Activated CD4-positive, alpha-beta memory T cell treated with anti-CD3 and anti-CD28 coated beads, Interleukin-2, amount 10 ng/mL, durations not matched to agents 7 days and 5 days (primary cell): ENCODE results near the gene ZNF618. TPM values are rescaled to one million over a fixed set of nuclear protein-coding genes. Genes with fewer than 3 reads are reported as not detected.

Experiments
- CTCF ChIA-PET: fragments of 350-600 bp; sonication (Branson Sonifier 250); formaldehyde crosslinking; loops from one replicate; lab custom pipeline; 2021; ENCODE audit warnings: antibody characterized with exemption, inconsistent platforms; lab: Charles Lee
- POLR2A ChIA-PET: fragments of 350-600 bp; sonication (Branson Sonifier 250); formaldehyde crosslinking; loops from one replicate; lab custom pipeline; 2021; ENCODE audit warnings: antibody characterized with exemption; lab: Charles Lee
- DNase-seq: peaks from one replicate; pipeline ENCODE4 v3.0.0-alpha.2; 2020
- H3K27ac Mint-ChIP-seq: one replicate; pipeline ENCODE4 v1.8.0; 2021; ENCODE audit warnings: mild to moderate bottlenecking, mixed read lengths
- H3K27me3 Mint-ChIP-seq: one replicate; pipeline ENCODE4 v1.8.0; 2021; ENCODE audit warnings: mixed read lengths
- H3K36me3 Mint-ChIP-seq: one replicate; pipeline ENCODE4 v1.8.0; 2021; ENCODE audit warnings: low read depth, mixed read lengths
- H3K4me1 Mint-ChIP-seq: one replicate; pipeline ENCODE4 v1.8.0; 2021; ENCODE audit warnings: mixed read lengths
- H3K4me3 Mint-ChIP-seq: one replicate; pipeline ENCODE4 v1.8.0; 2021; ENCODE audit warnings: mild to moderate bottlenecking, mixed read lengths
- H3K9me3 Mint-ChIP-seq: one replicate; pipeline ENCODE4 v1.8.0; 2021; ENCODE audit warnings: mixed read lengths
- total RNA-seq, 2 experiments: library from RNA; stranded (reverse); gene quantifications; one replicate each; pipeline ENCODE4 v1.2.3, GENCODE V29; 2021

ZNF618 gene
- total RNA-seq, 2 experiments from 2014 or later: 0.15 to 0.25 TPM

DNA sequence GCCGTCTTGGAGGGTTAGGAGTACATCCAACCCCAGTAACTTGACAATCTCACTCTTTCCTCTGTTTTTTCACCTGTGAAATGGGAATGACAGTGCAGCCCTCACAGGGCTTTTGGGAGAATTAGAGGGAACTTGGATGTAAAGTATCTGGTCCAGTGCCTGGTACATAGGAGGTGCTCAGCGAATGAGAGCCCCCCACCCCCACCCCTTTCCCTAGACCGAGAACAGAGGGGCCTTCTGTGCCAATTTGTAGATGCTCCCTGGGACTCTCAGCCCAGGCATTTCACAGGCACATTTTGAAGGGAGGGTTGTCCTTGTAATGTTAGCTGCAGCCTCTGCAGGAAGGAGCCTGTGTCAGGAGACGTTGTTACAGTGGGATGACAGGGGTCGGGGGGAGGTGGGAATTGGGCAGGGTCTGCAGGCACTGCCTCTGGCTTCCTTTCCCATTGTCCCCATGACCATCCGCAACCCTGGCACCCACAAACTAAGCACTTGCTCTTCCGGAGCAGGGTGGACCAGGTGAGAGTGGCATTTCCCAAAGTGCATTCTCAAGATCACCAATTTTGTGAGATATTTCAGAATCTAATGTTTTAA lies 155.0 kb downstream of the ZNF618 start:
- ChIA-PET POLR2A (no interaction called here), CTCF (no interaction called here)
- H3K27ac Mint-ChIP-seq: no peak overlapping the region
- no peaks in the 10 kb centered on the region for H3K9me3 Mint-ChIP-seq
- H3K4me3 Mint-ChIP-seq: no peak overlapping the region
- no peaks in the 10 kb centered on the region for H3K36me3 Mint-ChIP-seq
- H3K4me1 Mint-ChIP-seq: no peaks in the 10 kb centered on the region
- DNase-seq: no peak
- H3K27me3 Mint-ChIP-seq: no peaks in the 10 kb centered on the region

GRCh38 chr9:114031948-114032840 lies 156.1 kb downstream of the ZNF618 start:
- H3K4me3 Mint-ChIP-seq: no peak overlapping the region
- no peaks in the 10 kb centered on the region for H3K36me3 Mint-ChIP-seq
- CTCF ChIA-PET: no interaction called here
- no peaks in the 10 kb centered on the region for H3K27me3 Mint-ChIP-seq
- peak; percentile 14 for DNase-seq
- no peaks in the 10 kb centered on the region for H3K9me3 Mint-ChIP-seq
- no peak overlapping the region for H3K27ac Mint-ChIP-seq
- POLR2A ChIA-PET: no interaction called here
- H3K4me1 Mint-ChIP-seq: no peaks in the 10 kb centered on the region

DNA sequence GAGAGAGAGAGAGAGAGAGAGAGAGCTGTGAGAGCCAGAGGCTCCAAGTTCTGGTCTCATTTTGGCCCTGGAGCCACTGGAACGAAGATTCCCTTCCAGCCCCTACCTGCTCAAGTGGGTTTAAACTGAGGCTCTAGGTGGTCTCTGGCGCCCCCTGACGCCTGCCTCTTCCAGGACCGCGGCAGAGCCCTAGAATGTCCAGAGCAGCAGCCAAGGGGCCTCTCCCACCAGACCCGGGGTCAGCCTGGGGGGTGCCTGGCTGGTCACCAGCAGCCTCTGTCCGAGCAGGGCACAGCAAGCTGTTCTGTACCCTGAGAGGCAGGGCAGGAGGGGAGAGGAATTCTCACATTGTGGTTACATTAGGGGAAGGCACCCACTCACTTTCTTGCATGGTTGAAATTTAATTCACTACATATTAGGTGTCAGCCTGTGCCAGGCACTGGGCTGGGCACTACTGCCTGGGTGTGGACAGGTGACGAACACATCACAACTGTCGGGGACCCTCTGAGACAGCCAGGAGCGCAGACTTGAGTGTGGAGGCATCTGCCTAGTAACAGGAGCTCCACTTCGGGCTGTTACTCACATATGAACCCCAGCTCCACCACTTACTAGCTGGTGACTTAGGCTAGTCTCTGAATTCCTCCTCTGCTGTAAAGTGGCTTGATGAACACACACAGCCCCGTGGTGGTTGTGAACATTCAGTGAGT lies 157.4 kb downstream of the ZNF618 start:
- H3K4me3 Mint-ChIP-seq: no peak overlapping the region
- H3K4me1 Mint-ChIP-seq: no peaks in the 10 kb centered on the region
- DNase-seq: peak; percentile 14
- CTCF ChIA-PET: no interaction called here
- no peaks in the 10 kb centered on the region for H3K27me3 Mint-ChIP-seq
- no peaks in the 10 kb centered on the region for H3K9me3 Mint-ChIP-seq
- POLR2A ChIA-PET: no interaction called here
- H3K27ac Mint-ChIP-seq: no peak overlapping the region
- H3K36me3 Mint-ChIP-seq: no peaks in the 10 kb centered on the region

DNA sequence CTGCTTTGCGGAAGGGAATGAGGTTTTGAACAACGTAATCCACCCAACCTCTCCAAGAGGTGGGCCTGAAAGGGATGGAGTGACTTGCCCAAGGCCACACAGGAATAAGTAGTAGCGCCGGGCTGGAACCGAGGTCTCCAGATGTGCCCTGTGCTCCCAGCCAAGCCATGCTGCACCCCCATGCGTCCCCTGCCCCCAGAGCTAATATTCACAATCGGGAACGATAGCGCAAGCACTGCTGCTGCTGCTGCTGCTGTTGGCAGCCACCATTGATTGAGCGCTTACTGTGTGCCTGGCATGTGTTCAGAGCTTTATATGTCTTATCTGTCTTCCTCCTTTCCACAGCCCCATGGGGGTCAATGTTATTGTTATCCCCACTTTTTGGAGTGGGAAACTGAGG lies 158.1 kb downstream of the ZNF618 start:
- H3K4me1 Mint-ChIP-seq: no peaks in the 10 kb centered on the region
- H3K36me3 Mint-ChIP-seq: no peaks in the 10 kb centered on the region
- H3K27me3 Mint-ChIP-seq: no peaks in the 10 kb centered on the region
- H3K4me3 Mint-ChIP-seq: no peak overlapping the region
- peak; percentile 12 for DNase-seq
- no peaks in the 10 kb centered on the region for H3K9me3 Mint-ChIP-seq
- ChIA-PET POLR2A (no interaction called here), CTCF (no interaction called here)
- no peak overlapping the region for H3K27ac Mint-ChIP-seq

DNA sequence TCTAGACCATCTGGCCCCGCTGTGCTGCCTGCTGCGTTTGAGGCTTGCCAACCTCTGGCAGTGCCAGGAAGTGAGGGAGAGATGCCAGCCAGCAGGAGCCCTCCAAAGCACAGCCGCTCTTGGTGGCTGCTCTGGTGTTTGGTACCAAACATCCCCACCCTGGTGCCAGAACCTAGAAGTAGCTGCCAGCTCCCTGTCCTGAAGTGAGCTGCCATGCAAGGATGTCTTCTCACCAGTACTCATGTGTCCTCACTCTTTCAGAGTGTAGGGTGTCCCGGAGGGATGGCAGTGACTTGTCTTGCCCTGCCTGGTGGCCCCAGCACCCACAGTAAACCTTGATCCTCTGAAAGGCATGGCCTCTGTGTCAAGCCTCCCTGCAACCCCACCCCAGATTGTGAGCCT lies 158.6 kb downstream of the ZNF618 start:
- peak; percentile 12 for DNase-seq
- no peaks in the 10 kb centered on the region for H3K4me1 Mint-ChIP-seq
- no peaks in the 10 kb centered on the region for H3K9me3 Mint-ChIP-seq
- POLR2A ChIA-PET: no interaction called here
- H3K4me3 Mint-ChIP-seq: no peak overlapping the region
- no peak overlapping the region for H3K27ac Mint-ChIP-seq
- no peaks in the 10 kb centered on the region for H3K36me3 Mint-ChIP-seq
- CTCF ChIA-PET: no interaction called here
- H3K27me3 Mint-ChIP-seq: no peaks in the 10 kb centered on the region

DNA sequence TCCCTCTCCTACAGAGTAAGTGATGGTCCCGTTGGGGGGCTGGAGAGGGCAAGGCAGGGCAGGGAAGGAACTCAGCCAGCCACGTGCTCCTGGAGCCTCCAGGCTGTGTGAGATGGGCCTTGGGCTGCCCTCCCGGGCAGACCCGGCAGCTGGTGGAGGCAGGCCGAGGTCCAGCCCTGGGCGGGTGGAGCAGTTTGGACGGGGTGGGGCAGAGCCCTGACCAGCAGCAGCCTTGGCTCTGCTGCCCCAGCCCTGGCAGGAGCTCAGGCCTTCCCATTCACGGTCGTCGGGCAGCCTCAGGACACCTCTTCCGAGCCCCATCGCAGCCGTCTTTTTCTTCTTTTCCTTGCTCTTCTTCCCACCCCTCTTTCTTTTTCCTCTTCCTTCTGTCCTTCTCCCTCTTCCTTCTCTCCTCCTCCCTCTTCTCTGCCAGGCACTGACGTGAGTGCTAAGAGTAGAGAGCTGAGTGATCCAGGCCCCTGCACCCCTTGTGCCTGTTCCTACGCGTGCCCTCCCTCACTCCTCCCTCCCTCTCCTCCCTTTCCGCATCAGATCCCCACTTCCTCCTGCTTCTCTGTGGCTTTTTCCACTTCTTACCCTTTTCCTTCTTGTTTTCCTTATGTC lies 159.2 kb downstream of the ZNF618 start:
- POLR2A ChIA-PET: no interaction called here
- no peaks in the 10 kb centered on the region for H3K36me3 Mint-ChIP-seq
- H3K4me3 Mint-ChIP-seq: no peak overlapping the region
- no peak for DNase-seq
- CTCF ChIA-PET: no interaction called here
- no peak overlapping the region for H3K27ac Mint-ChIP-seq
- no peaks in the 10 kb centered on the region for H3K9me3 Mint-ChIP-seq
- no peaks in the 10 kb centered on the region for H3K4me1 Mint-ChIP-seq
- no peaks in the 10 kb centered on the region for H3K27me3 Mint-ChIP-seq

DNA sequence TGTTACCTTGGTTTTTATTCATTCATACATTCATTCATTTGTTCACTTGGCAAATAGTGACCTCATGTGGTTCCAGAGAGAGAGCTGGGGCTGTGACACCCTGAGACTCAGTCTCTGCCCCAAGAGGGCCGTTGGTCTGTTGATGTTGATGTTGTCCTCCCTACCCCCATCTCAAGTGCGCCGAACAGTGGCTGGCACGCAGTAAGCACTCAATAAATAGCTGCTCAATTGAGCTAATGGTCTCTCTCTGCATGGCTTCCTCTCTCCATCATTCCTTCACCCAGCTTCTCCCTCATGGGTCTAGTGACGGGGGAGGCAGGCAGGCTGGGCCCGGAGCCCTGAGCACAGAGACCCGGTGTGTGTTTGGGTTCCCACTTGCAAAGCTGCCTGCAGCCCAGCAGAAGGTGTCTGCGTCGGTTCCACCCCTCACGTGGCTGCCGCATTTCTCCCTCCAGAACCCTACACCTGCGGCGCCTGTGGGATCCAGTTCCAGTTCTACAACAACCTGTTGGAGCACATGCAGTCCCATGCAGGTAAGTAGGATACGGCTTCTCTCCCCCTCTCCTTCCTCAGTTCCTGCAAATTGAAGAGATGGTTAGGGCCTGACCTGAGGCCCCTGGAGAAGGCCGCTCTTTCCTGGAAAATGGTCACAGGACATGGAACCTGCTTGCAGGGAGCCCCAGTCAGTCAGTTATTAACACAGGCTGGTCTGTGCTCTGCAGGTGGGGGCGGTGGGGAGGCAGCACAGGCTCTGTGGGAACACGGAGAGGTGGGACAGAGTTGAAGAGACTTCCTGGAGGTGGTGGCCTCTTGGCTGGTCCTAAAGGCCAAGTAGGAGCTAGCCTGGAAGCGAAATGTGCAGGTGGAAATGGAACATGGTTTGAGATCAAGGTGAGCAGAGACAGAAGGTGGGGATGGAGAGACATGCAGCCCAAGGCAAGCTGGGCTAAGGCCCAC lies 160.0 kb downstream of the ZNF618 start:
- H3K4me3 Mint-ChIP-seq: no peak overlapping the region
- H3K4me1 Mint-ChIP-seq: no peaks in the 10 kb centered on the region
- H3K9me3 Mint-ChIP-seq: no peaks in the 10 kb centered on the region
- no peak overlapping the region for H3K27ac Mint-ChIP-seq
- ChIA-PET CTCF (no interaction called here), POLR2A (no interaction called here)
- no peaks in the 10 kb centered on the region for H3K27me3 Mint-ChIP-seq
- DNase-seq: peak; percentile 9
- no peaks in the 10 kb centered on the region for H3K36me3 Mint-ChIP-seq

DNA sequence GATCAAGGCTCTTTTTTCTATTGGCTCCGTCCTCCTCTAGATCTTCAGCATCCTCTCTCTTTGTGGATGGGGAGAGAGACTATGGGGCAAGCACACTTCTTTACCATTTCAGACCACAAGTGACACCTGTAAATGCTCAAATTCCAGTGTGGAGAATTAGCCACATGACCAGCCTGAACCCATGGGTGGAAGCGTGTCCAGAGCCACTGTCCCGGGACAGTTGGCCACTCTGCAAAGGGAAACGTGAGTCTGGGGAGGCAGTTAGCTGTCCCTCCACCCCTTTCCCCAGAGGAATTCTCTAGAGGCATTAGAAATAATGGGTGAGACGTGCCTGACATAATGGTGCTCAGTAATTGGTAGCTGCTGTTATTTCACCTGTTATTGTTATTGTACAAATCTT lies 161.1 kb downstream of the ZNF618 start:
- ChIA-PET POLR2A (no interaction called here), CTCF (no interaction called here)
- Mint-ChIP-seq H3K27me3 (peaks cover 1% of the 10 kb centered on the region), H3K9me3 (no peaks in the 10 kb centered on the region), H3K4me3 (no peak overlapping the region), H3K4me1 (no peaks in the 10 kb centered on the region), H3K27ac (no peak overlapping the region), H3K36me3 (no peaks in the 10 kb centered on the region)
- DNase-seq: no peak

DNA sequence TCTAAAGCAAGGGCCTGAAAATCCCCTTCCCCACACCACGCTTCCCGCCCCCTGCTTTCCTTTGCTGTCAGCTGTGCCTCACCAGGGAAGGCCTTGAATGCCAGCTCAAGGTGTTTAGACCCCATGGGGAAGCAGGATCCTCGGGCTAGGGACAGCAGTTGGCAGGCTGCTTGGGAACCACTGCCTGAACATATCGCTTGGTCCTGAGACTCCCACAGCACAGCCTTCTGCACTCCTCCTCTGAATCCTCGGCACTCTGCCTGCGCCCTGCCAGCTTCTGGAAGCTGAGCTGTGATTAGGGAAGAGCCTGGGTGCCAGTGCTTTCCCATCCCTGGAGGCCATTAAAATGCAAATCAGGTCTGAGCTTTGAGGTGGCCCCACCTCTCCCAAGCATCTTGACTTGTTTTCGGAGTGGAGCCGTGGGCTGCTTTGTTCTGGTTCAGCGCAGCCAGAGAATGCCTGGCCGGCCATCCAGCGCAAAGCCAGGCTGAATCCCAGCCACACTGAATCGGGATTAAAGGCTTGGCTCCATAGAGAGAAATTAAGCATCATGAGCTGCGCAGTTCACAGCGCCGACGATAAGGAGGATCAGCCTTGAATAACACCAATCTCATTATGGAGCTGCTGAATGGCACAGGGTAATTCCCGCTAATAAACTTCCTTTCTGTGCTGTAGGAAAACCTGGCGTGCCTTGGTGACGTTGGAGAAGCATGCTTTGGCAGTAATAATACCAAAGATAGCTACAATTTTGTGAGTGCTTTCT lies 162.0 kb downstream of the ZNF618 start:
- POLR2A ChIA-PET: no interaction called here

GRCh38 chr9:114038724-114039313 lies 162.7 kb downstream of the ZNF618 start:
- Mint-ChIP-seq H3K36me3 (no peaks in the 10 kb centered on the region), H3K27ac (no peak overlapping the region), H3K27me3 (peaks cover 1% of the 10 kb centered on the region), H3K4me3 (no peak overlapping the region), H3K4me1 (no peaks in the 10 kb centered on the region), H3K9me3 (no peaks in the 10 kb centered on the region)
- POLR2A ChIA-PET: no interaction called here
- CTCF ChIA-PET: no interaction called here
- peak; percentile 3 for DNase-seq

More for the DNA sequence above, 162.0 kb downstream of the ZNF618 start:
- Mint-ChIP-seq H3K4me3 (no peak overlapping the region), H3K4me1 (no peaks in the 10 kb centered on the region), H3K36me3 (no peaks in the 10 kb centered on the region), H3K27me3 (peaks cover 1% of the 10 kb centered on the region), H3K9me3 (no peaks in the 10 kb centered on the region), H3K27ac (no peak overlapping the region)
- CTCF ChIA-PET: no interaction called here
- peak; percentile 12 for DNase-seq

DNA sequence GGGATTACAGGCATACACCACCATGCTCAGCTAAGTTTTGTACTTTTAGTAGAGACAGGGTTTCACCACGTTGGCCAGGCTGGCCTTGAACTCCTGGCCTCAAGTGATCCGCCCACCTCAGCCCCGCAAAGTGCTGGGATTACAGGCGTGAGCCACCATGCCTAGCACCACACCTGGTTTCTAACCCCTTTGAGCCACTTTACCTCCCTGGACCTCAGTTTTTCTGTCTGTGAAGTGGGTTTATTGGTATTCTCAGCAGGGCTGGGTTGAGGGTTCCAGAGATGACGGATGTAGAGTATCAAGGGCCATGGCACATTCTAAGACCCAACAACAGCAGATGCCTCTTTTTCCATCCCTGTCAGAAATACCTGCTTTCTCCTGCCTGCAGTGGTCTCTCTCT lies 163.4 kb downstream of the ZNF618 start:
- Mint-ChIP-seq H3K4me1 (no peaks in the 10 kb centered on the region), H3K27me3 (peaks cover 1% of the 10 kb centered on the region), H3K4me3 (no peak overlapping the region), H3K9me3 (no peaks in the 10 kb centered on the region), H3K27ac (no peak overlapping the region), H3K36me3 (no peaks in the 10 kb centered on the region)
- ChIA-PET CTCF (no interaction called here), POLR2A (no interaction called here)
- no peak for DNase-seq
